NCI-H1092 (cell line): ENCODE results near the gene VPS11.
"Not testable (repeated sequence)": the region's sequence is repeated elsewhere in the genome, so short reads cannot be mapped to it uniquely, and the experiment has no call there.

ENCODE experiments used
- DNase-seq: peaks from one replicate; lab custom pipeline; 2025; lab: John Stamatoyannopoulos, UW

Gene VPS11

DNA sequence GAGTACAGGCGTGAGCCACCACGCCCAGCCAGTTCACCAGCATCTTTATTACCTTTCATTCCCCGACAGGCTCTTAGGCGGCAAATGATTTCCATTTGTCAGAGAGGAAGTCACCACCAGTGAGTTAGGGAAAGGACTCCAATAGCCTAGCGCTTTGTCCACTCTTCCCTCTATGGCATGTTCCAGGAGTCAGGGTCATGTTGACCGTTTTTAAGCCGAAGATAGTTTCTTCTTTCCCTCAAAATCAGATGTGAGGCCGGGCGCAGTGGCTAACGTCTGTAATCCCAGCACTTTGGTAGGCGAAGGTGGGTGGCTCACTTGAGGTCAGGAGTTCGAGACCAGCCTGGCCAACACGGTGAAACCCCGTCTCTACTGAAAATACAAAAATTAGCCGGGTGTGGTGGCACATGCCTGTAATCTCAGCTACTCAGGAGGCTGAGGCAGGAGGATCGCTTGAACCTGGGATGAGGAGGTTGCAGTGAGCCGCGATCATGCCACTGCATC is 35.6 kb downstream of the VPS11 start:
- not testable (repeated sequence) for DNase-seq

DNA sequence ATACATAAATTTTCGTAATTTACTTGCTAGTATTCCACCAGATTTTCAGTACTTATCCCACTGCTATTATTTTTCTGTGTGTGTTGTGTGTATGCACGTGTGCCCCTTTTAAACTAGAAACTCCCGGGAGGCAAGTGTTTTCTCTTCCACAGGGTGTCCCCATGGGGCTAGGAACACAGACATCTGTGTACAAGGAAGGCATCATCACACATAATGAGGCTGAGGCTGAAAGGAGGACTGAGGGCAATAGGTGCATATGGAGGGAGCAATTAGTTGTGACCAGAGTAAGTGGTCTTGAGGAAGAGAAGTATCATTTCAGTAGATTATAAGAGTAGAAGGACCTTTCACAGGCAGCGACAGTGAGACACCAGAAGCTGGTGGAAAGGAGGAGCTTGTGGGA is 36.2 kb downstream of the VPS11 start:
- peak; percentile 28 for DNase-seq

DNA sequence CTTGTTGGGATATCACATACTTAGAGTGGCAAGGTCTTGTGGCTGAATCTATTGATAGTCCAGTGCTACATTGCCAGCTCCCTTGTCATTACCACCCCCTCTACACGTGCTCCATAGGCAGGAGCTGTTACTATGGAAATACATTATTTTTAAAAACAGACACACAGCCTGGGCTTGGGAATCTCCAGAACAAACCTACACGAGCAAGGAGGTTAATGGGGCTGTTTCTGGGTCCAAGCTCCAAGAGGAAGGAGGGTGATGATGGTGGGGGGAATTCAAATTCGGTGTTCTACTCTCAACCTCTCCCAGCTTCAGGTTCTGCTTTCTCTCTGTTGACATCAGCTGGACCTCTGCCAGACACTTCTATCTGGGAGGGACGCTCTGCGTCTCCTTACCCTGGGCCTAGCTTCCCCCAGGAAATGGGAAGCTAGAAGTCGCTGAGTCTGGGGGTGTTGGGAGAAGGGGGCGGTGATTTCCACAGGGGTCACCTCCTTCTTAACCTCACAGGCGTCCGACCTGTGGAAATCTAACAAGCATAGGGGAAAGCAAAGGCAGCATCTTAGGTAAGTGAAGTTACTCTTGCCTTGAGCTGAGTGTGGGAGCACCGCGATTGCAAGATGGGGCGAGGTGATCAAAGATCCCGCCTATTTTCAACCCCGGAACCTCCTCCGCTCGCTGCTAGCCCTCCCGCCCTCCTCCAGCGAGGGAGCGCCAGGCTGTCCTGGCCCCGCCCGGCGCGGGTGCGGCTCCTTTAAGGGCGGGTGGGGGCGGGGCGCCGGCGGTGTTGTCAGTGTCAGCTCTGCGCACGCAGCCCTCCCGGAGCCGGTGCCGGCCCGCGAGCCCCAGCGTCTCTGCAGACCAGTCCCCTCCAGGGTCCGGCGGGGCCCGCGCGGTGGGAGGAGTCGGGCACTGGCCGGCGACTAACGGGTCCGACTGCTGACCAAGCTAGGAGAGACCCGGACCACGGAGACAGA is 39.2 kb downstream of the VPS11 start, which contains the start of gene C2CD2L:
C2CD2L (plus strand) TSS at position 781 of the 974 bp plus-strand sequence. CDS start 398 bp downstream, outside the sequence.
- DNase-seq, result peak; percentile 90

DNA sequence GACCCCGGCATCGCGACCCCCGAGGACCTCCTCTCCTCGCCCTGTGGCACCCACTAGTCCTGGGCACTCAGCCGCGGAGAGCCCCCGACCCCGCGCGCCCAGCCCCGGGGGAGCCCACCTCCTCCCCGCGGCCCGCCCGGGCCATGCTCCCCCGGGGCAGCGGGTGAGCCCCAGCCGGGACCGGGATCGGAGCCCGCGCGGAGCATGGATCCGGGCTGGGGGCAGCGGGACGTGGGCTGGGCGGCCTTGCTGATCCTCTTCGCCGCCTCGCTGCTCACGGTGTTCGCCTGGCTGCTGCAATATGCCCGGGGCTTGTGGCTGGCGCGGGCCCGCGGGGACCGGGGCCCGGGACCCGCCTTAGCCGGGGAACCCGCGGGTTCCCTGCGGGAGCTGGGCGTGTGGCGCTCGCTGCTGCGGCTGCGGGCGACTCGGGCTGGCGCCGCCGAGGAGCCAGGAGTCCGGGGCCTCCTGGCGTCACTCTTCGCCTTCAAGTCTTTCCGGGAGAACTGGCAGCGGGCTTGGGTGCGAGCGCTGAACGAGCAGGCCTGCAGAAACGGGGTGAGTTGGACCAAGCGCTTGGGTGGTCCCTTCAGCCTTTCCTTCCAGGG is 40.0 kb downstream of the VPS11 start:
- no peak for DNase-seq

DNA sequence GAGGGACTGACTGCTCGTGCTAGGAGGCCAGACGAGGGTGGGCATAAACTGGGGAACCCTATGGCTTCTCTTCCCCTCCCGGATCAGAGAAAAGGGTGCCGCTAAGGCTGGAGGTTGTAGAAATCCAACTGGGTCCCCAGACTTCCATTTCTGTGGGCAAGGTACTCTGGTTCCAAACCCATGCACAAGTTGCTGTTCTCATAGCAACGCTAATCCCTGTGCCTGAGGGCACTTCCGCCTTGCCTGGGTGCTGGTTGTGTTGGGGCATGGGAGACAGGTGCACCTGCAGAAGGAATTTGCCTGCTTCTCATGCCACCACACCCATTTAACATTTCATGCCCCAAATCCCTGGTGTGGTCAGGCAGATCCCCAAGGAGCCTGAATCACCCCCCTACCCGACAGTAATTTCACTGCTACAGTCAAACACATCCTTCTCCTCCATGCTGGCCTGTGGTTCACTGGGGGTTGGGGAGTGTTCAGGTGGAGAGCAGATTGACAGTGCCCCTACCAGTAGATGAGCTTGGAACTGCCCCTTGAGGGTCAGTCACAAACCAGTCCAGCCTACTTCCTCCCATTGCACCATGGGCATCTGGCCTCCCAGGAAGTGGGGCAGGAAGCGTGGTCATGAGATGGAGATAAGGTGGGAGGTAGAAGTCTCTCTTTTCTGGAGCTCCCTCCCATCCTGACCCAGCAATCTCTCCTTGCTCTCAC is 40.7 kb downstream of the VPS11 start:
- DNase-seq, result no peak

DNA sequence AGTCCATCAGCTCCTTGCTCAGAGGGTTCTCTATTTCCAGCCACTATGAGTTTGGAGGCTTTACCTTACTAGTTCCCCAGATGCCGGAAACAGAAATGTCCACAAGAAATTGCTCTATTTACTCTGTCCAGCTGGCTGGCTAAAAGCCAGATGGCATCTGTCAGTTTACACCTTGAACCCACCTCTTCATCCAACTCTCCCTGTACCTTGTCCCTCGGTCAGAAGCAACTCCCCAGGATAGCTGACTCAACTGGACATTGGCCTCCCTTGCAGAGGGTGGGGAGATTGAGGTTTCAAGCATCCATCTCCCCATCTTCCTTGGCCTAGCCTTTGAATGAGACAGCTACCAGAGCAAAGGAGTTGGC is 41.2 kb downstream of the VPS11 start:
- no peak for DNase-seq

DNA sequence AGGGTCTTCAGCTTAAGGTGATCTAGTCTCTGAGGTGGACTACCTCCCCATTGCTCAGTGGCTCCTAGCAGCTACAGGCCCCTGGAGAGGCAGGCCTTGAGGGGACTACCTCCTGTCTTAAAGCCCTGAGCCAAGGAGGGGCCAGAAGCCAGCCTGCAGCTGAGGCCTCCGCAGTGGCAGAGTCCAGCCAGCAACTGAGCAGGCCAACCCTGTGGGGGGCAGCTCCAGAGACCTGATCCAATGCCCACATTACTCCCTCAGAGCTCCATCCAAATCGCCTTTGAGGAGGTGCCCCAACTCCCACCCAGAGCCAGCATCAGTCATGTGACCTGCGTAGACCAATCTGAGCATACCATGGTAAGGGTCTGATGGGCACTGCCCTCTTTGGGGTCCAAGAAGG is 42.2 kb downstream of the VPS11 start:
- DNase-seq, result no peak

DNA sequence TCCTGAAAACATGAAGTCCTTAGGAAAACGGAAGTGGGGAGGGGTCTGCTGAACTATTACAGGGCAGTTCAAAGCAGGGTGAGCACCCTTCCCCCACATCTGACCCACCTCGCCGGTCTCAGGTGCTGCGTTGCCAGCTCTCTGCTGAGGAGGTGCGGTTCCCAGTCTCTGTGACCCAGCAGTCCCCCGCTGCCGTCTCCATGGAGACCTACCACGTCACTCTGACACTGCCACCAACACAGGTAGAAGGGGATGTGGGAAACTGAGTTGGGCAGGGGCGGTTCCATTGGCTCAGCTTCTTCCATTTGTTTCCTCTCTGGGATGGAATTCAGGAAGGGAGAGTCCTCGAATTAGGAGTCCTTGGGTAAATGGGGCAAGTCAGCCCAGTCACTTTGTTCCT is 42.8 kb downstream of the VPS11 start:
- no peak for DNase-seq

DNA sequence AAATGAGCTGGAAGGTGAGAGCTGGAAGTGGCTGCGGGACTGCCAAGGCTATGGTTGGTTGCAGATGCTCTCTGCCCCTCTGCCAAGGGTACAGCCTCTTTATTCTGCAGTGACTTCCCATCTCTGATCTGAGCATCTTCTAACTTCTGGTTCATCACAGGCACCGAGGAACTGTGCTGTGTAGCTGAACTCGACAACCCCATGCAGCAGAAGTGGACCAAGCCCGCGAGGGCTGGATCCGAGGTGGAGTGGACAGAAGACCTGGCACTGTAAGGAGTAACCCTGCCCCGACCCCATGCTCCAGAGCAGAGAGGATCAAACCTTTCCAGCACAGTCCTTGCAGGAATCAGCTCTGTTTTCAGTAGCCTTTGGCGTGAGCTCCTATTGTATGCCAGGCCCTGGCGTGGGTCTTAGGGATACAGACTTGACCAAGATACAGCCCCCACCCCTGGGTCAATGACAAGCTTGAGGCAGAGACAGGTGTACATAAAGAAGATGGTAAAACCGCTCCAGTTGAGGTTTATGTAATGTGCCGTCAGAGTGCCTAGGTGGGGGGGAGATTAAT is 43.8 kb downstream of the VPS11 start:
- no peak for DNase-seq

DNA sequence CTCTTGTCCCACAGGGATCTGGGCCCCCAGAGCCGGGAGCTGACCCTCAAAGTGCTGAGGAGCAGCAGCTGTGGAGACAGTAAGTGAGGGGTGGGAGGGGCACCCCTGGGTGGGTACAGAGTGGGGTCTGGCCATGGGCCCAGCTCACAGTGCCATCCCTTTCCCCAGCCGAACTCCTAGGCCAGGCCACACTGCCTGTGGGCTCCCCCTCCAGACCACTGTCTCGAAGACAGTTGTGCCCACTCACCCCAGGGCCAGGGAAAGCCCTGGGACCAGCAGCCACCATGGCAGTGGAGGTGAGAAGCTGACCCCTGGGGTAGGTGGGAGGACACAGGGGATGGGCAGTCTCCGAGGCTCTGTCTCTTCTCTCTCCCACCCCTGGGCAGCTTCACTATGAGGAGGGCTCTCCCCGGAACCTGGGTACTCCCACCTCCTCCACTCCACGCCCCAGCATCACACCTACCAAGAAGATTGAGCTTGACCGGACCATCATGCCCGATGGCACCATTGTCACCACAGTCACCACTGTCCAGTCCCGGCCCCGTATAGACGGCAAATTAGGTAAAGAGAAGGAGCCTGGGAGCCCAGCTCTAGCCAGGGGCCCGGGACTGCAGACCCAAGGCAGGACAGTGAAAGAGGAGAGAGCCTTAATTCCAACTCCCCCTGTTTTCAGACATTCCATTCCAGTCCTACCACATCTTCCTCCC is 44.8 kb downstream of the VPS11 start:
- DNase-seq, result no peak

DNA sequence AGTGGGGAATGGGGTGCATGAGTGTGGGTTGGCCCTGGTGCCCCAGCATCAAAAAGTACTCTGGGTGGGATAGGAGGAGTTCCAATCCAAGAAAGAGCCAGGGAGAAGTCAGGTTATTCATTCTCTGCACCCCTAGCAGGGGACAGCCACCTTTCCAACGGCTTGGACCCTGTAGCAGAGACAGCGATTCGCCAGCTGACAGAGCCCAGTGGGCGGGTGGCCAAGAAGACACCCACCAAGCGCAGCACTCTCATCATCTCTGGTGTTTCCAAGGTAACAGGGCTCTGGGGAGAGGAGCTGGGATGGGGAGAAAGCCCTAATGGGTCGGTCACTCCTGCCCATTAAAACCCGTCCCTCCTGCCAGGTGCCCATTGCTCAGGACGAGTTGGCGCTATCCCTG is 46.1 kb downstream of the VPS11 start:
- DNase-seq, result no peak

DNA sequence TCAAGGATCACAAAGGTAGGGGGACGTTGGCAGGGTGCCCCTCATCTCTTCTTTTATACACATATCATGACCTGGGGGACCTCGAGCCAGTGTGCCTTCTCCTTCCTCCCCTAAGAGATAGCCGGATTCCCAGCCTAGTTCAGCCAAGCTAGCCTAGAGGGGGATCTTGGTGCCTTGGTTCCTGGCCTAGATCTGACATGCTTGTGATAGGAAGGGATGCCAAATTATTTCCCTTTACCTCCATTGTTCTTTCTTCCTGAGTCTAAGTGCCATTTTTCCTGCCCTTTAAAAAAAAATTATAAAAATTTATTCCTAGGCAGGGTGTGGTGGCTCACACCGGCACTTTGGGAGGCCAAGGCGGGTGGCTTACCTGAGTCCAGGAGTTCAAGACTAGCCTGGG is 46.7 kb downstream of the VPS11 start:
- no peak for DNase-seq

DNA sequence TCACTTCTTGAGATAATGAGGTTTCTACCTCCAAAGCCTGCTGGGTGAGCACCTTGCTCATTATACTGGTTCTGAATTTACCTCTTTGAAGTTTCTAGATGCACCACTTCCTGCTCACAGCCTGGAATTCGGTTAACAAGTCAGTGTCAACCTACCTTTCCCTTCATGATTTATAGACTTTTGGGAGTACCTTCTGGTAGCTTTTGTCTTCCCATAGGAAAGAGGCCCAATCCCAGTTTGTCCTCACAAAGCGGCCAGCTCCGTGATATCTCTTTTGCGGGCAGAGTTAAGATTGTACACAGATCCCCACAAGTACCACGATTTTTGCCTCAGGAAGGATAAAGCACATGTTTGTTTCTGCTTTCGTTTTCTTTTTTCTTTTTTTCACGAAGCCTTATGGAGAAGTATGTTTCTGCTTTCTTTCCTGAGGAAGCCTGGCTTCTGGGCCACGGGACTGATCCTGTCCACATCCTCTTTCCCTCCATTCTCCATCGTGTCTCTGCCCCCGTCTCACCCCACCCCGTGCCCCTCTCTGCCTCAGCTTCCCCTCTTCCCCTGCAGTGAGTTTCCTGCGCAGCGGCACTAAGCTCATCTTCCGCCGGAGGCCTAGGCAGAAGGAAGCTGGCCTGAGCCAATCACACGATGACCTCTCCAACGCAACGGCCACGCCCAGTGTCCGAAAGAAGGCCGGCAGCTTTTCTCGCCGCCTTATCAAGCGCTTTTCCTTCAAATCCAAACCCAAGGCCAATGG is 48.0 kb downstream of the VPS11 start:
- no peak for DNase-seq

DNA sequence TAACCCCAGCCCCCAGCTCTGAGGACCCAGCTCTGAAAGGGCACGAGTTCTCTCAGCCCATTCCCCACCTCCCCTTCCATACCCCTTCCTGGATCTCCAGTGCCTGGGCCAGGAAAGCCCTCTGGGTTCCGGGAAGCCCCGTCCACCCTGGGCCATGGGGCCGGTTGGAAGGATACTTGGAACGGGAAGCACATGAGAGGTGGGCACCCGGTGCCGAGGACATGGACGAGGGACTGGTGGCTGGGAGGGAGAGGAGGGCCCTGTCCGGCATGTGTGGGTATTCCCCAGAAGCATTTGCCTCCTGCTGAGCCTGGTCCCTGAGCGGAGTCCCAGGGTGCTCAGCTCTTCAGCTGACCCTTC is 48.6 kb downstream of the VPS11 start:
- DNase-seq, result no peak

DNA sequence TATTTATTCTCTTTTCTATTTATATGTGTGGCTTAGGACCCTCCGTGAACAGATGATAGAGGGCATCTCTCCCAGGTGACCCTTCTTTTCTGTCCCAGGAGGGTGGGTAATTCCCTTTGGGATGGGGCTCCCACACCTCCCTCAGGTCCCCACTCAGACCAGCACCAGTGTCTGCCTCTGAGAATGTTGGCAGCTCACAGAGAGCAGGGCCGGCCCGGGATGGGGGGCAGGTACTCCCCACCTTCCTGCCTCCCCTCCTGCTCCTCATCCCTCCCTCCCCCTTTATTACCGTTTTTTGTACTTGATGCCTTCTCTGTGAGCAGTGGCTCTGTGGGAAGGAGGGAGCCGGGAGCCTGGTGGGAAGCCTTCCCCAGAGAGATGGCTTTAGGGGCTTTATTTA is 49.0 kb downstream of the VPS11 start:
- DNase-seq, result no peak

DNA sequence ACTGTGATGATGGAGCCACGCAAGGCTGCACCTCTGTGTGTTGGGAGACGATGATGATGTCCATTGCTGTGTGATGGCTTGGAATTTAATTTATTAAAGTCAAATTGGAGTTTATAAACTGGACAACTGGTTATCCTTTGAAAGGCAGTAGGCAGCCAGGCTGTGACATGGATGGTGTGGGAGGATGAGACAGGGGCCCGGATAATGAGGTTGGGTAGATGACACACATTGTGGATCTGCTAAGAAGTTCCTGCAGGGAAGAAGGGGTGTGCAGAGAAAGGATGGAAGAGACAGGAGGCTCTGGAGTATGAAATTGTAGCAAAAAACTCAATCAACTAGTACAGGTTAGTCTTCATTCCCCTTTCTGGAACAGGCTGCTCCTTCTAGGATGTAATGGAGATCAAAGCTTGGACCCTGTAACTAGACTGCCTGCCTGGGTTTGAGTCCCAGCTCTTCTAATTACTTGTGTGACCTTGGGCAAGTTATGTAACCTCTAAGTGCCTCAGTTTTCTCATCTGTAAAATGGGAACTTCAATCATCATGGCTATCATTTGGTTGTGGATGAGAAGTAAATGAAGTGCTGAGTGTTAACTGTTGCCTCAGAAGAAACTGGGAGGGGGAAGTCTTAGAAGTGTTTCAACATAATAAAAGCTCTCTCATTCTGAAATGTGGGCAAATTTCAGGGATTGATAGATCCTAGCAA is 49.5 kb downstream of the VPS11 start:
- no peak for DNase-seq

DNA sequence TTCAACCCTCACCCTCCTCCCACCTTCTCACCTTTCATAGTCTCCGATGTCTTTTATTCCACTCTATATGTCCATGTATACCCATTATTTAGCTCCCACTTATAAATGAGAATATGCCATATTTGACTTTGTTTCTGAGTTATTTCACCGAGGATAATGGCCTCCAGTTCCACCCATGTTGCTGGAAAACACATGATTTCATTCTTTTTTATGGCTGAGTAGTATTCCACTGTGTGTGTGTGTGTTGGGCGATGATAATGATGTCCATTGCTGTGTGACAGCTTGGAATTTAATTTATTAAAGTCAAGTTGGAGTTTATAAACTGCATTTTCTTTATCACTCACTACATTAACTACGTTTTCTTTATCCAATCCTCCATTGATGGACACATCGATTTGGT is 50.6 kb downstream of the VPS11 start:
- DNase-seq, result no peak

DNA sequence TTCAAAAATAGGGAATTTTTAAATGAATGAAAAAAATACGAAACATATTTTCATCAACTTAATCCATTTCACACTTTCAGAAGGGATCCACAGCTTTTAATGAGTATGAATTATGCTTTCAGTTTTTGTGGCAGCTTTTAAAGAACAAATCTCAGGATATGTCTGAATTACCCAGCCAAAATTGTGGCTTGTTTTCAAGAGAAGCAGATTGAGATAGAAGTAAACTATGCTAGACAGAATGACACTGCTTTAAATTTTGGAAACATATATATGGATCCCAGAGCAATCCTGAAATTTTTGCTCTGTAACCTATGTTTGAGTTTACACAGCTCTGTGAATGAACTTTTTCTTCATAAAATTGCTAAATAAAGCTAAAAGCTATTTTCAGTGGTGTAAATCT is 51.3 kb downstream of the VPS11 start:
- DNase-seq, result no peak

DNA sequence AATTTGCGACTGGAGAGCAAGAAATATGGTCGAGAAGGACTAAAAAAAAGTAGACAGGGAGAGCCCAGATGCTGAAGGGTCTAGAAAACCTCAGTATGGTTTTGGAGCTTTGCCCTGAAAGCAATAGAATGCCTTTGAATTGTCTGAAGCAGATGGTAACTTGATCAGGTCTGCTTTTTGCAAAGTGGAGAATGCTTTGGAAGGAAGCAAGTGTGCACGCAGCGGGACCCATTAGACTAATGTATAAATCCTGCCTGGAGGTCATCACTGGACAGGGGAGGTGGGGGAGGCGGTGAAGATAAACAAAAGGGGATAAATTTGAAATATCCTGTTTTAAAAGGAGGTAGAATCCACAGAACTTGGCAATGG is 53.0 kb downstream of the VPS11 start:
- peak; percentile 78 for DNase-seq
